Panc1 (cell line): ENCODE measurements around the gene NFU1. TPM values are rescaled to one million over a fixed set of nuclear protein-coding genes. Genes with fewer than 3 reads are reported as not detected.
A peak's percentile ranks its signal among the peaks of the same experiment; 100 is the strongest.

Experiments used
- ATAC-seq: fragments of 200-7000 bp; cut with Tn5 transposase; 2 replicates; pipeline ENCODE4 v1.9.1; 2020; ENCODE audit warnings: mild to moderate bottlenecking, moderate library complexity
- BruUV-seq: library from RNA; stranded (reverse); fragments of 400-500 nt; replicated peaks from 2 replicates; lab custom pipeline; 2021; lab: Mats Ljungman, UMichigan
- CTCF ChIA-PET: fragments of 300-600 bp; sonication (Branson Sonifier 250); formaldehyde crosslinking; loops from one replicate; lab custom pipeline; 2022; ENCODE audit warnings: antibody characterized with exemption; lab: Charles Lee
- POLR2A ChIA-PET: fragments of 300-600 bp; sonication (Branson Sonifier 250); formaldehyde crosslinking; loops from one replicate; lab custom pipeline; 2022; ENCODE audit warnings: antibody characterized with exemption; lab: Charles Lee
- DNase-seq: peaks from one replicate; pipeline ENCODE4 v3.0.0-alpha.2; 2010; ENCODE audit warnings: low read depth, low spot score
- H3K27ac ChIP-seq: 2 replicates; pipeline ENCODE4 v1.5.1; 2011; ENCODE audit warnings: mild to moderate bottlenecking, low read length, inconsistent platforms
- H3K27me3 ChIP-seq: fragments of 200-500 bp; sonication (Bioruptor generic); 2 replicates; pipeline ENCODE4 v1.6.0; 2014; ENCODE audit warnings: low read length, inconsistent platforms; ENCODE audit not compliant: control insufficient read depth, insufficient read depth
- H3K36me3 ChIP-seq: fragments of 200-500 bp; sonication (Bioruptor generic); 2 replicates; pipeline ENCODE4 v1.5.1; 2014; ENCODE audit warnings: inconsistent platforms, mild to moderate bottlenecking, low read length, moderate library complexity; ENCODE audit not compliant: control insufficient read depth, insufficient read depth
- H3K4me1 ChIP-seq: 2 replicates; pipeline ENCODE4 v1.5.1; 2011; ENCODE audit warnings: inconsistent platforms, mild to moderate bottlenecking, low read length, moderate library complexity; ENCODE audit not compliant: control insufficient read depth, insufficient read depth
- H3K4me3 ChIP-seq, 2 experiments: 2 replicates each; pipeline ENCODE4 v1.5.1; 2011 to 2012; ENCODE audit warnings: low read depth in 2 of 2, low read length in 2 of 2, mild to moderate bottlenecking in 2 of 2, inconsistent platforms in 1 of 2, moderate library complexity in 1 of 2
- H3K9me3 ChIP-seq: fragments of 200-500 bp; sonication (Bioruptor generic); 2 replicates; pipeline ENCODE4 v1.5.1; 2014; ENCODE audit warnings: low read depth, mild to moderate bottlenecking, inconsistent platforms, low read length, moderate library complexity; ENCODE audit not compliant: control insufficient read depth, insufficient read depth
- CTCF ChIP-seq: fragments of 450-650 bp; IDR thresholded peaks from 2 replicates; pipeline ENCODE4 v1.5.1; 2017; ENCODE audit warnings: mild to moderate bottlenecking
- POLR2AphosphoS5 ChIP-seq: IDR thresholded peaks from 2 replicates; pipeline ENCODE4 v1.6.1; 2012; ENCODE audit warnings: mild to moderate bottlenecking, low read depth, low read length, moderate library complexity
- REST ChIP-seq, 2 experiments: IDR thresholded peaks; 2 replicates each; pipeline ENCODE4 v1.6.1; 2011 to 2012; ENCODE audit warnings: low read depth in 2 of 2, control low read depth in 1 of 2, low read length in 1 of 2, mild to moderate bottlenecking in 1 of 2, moderate library complexity in 1 of 2; ENCODE audit not compliant: insufficient read depth in 1 of 2
- SIN3A ChIP-seq: IDR thresholded peaks from 2 replicates; pipeline ENCODE4 v1.6.1; 2012; ENCODE audit warnings: low read depth, mild to moderate bottlenecking, low read length, moderate library complexity, borderline replicate concordance; ENCODE audit not compliant: insufficient read depth
- TCF7L2 ChIP-seq: IDR thresholded peaks from 2 replicates; pipeline ENCODE4 v1.6.1; 2011; ENCODE audit warnings: mild to moderate bottlenecking, low read depth, low read length, inconsistent platforms
- in situ Hi-C: cut with HindIII; loops from 2 replicates; pipeline ENCODE4 v1.10.0; 2016; ENCODE audit warnings: low sequenced_read_pairs, low pct_unique_long_range_greater_than_20kb
- intact Hi-C: fragments of 100-400 bp; cut with micrococcal nuclease; formaldehyde crosslinking; loops from one replicate; pipeline ENCODE4 v1.10.0; 2022; ENCODE audit not compliant: unreplicated experiment
- total RNA-seq: library from RNA; stranded (reverse); gene quantifications from one replicate; pipeline ENCODE4 v1.2.1, GENCODE V29; 2021; ENCODE audit not compliant: unreplicated experiment

NFU1 gene
- total RNA-seq, 1 experiment from 2014 or later, result 42.9 TPM

GRCh38 chr2:69465513-69466456 is 28.6 kb upstream of the NFU1 start:
- no TSS peak for BruUV-seq
- Histone ChIP-seq H3K4me3 (no peak overlapping the region), H3K36me3 (peaks cover 2% of the 10 kb centered on the region), H3K27ac (no peak overlapping the region), H3K9me3 (no peaks in the 10 kb centered on the region), H3K4me1 (no peaks in the 10 kb centered on the region), H3K27me3 (no peaks in the 10 kb centered on the region)
- DNase-seq, result no peak
- ATAC-seq, result no peak
- ChIA-PET CTCF (no interaction called here), POLR2A (interaction anchor here (0.6 kb wide), 1 partner anchor 731 kb away, joined by 7 read pairs; no protein-coding TSS in a partner anchor)
- intact Hi-C loops, result no loop called here
- TF ChIP-seq TCF7L2 (no peak), POLR2AphosphoS5 (no peak)
- in situ Hi-C loops, result no loop called here

GRCh38 chr2:69464575-69464974 is 27.3 kb upstream of the NFU1 start:
- in situ Hi-C loops, result no loop called here
- Histone ChIP-seq H3K36me3 (peaks cover 2% of the 10 kb centered on the region), H3K9me3 (no peaks in the 10 kb centered on the region), H3K4me3 (no peak overlapping the region), H3K4me1 (no peaks in the 10 kb centered on the region), H3K27me3 (no peaks in the 10 kb centered on the region), H3K27ac (no peak overlapping the region)
- ChIA-PET POLR2A (interaction anchor here (0.6 kb wide), 1 partner anchor 732 kb away, joined by 7 read pairs; no protein-coding TSS in a partner anchor), CTCF (no interaction called here)
- intact Hi-C loops, result no loop called here
- DNase-seq (no peak), ATAC-seq (no peak; the same call in 1 of the 2 replicates)
- no TSS peak for BruUV-seq
- no peak for TF ChIP-seq CTCF
- no peak for TF ChIP-seq TCF7L2
- no peak for TF ChIP-seq REST (IDR thresholded peaks at IDR 0.05; ENCODE audit: insufficient read depth in 1 of 2, low read depth in 2 of 2, low read length in 1 of 2)
- no peak for TF ChIP-seq POLR2AphosphoS5
- no peak for TF ChIP-seq SIN3A

DNA sequence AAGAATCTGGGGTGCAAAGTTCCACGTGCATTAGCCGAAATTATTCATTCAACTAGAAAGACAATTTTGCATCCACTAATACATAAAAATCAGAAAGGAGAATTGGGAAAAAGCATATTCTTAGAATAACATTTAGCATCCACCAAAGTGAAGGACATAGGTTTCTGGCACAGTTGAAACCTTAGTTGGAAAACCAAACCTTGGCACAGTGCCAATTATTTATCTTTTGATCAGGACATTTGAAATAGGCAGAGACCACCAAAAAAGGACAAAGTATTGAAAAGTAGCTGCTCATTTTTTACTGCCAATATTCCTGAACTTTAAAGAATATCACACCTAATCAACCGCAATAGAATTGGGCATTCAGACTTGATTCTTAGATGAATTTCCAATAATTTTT is 25.5 kb upstream of the NFU1 start:
- peaks cover 2% of the 10 kb centered on the region for H3K36me3 ChIP-seq
- no peaks in the 10 kb centered on the region for H3K9me3 ChIP-seq
- ChIA-PET POLR2A (no interaction called here), CTCF (no interaction called here)
- in situ Hi-C loops (no loop called here), intact Hi-C loops (no loop called here)
- TSS peak; percentile 28 for BruUV-seq
- H3K27me3 ChIP-seq, result no peaks in the 10 kb centered on the region
- DNase-seq (no peak), ATAC-seq (no peak)
- no peak overlapping the region for H3K4me3 ChIP-seq
- TF ChIP-seq CTCF, result no peak
- no peak for TF ChIP-seq POLR2AphosphoS5
- no peak for TF ChIP-seq REST (IDR thresholded peaks at IDR 0.05; ENCODE audit: insufficient read depth in 1 of 2, low read depth in 2 of 2, low read length in 1 of 2)
- TF ChIP-seq SIN3A, result no peak
- TF ChIP-seq TCF7L2, result no peak
- no peaks in the 10 kb centered on the region for H3K4me1 ChIP-seq
- no peak overlapping the region for H3K27ac ChIP-seq
